Endodermal cell (in vitro differentiated cells): ENCODE measurements around the gene RUNDC3A. TPM values are rescaled to one million over a fixed set of nuclear protein-coding genes. Genes with fewer than 3 reads are reported as not detected.

ENCODE experiments used
- DNase-seq: peaks from one replicate; pipeline ENCODE4 v3.0.0-alpha.2; 2017
- H3K27ac ChIP-seq: 2 replicates; pipeline ENCODE4 v1.5.1; 2013; ENCODE audit warnings: mild to moderate bottlenecking, low read depth, low read length, moderate library complexity
- H3K27me3 ChIP-seq: 2 replicates; pipeline ENCODE4 v1.6.1; 2013; ENCODE audit warnings: mild to moderate bottlenecking, low read length, moderate library complexity; ENCODE audit not compliant: insufficient read depth, control insufficient read depth, poor library complexity, severe bottlenecking
- H3K36me3 ChIP-seq: 2 replicates; pipeline ENCODE4 v1.7.0; 2013; ENCODE audit warnings: mild to moderate bottlenecking, low read length, moderate library complexity; ENCODE audit not compliant: control insufficient read depth, insufficient read depth
- H3K4me1 ChIP-seq: one replicate; pipeline ENCODE4 v1.7.0; 2013; ENCODE audit warnings: low read length; ENCODE audit not compliant: control insufficient read depth, insufficient read depth
- H3K4me3 ChIP-seq: 2 replicates; pipeline ENCODE4 v1.5.1; 2013; ENCODE audit warnings: mild to moderate bottlenecking, low read length, moderate library complexity
- H3K9ac ChIP-seq: 2 replicates; pipeline ENCODE4 v1.6.1; 2013; ENCODE audit warnings: mild to moderate bottlenecking, low read length, moderate library complexity; ENCODE audit not compliant: poor library complexity, severe bottlenecking; ENCODE audit errors: extremely low read depth
- H3K9me3 ChIP-seq: 2 replicates; pipeline ENCODE4 v1.6.1; 2013; ENCODE audit warnings: mild to moderate bottlenecking, low read length, moderate library complexity; ENCODE audit not compliant: control insufficient read depth
- H3K27ac Mint-ChIP-seq: 2 replicates; pipeline ENCODE4 v1.8.0; 2020; ENCODE audit warnings: mixed read lengths
- H3K27me3 Mint-ChIP-seq: 2 replicates; pipeline ENCODE4 v1.8.0; 2021; ENCODE audit warnings: mild to moderate bottlenecking, mixed read lengths; ENCODE audit not compliant: insufficient read depth
- H3K36me3 Mint-ChIP-seq: 2 replicates; pipeline ENCODE4 v1.8.0; 2020; ENCODE audit warnings: low read depth, mixed read lengths
- H3K4me1 Mint-ChIP-seq: 2 replicates; pipeline ENCODE4 v1.8.0; 2020; ENCODE audit warnings: mixed read lengths
- H3K4me3 Mint-ChIP-seq: 2 replicates; pipeline ENCODE4 v1.8.0; 2020; ENCODE audit warnings: mild to moderate bottlenecking, moderate library complexity, mixed read lengths
- H3K9me3 Mint-ChIP-seq: 2 replicates; pipeline ENCODE4 v1.8.0; 2020; ENCODE audit warnings: mild to moderate bottlenecking, mixed read lengths
- WGBS, 2 experiments: methylation state at CpG; one replicate each; pipeline versions ENCODE4 v1.1.5 to v1.1.7; 2013; ENCODE audit warnings: missing lambda C conversion rate in 2 of 2, mixed read lengths in 1 of 2; ENCODE audit not compliant: insufficient coverage in 1 of 2, insufficient read length in 1 of 2; 5-methylcytosine and 5-hydroxymethylcytosine counted together
- total RNA-seq, 2 donors: library from RNA; stranded (reverse); fragmentation: NEBNext Ultra II Directional in 1 of 2; extraction: Animal tissue kit (Norgen Biotek cat#: 25700) in 1 of 2; gene quantifications; 2 replicates in 1 of 2; 3 replicates in 1 of 2; pipeline ENCODE4 v1.2.1, GENCODE V29; 2021
- TF ChIP-seq, protein P1 (sequence below): fragments of 200-600 bp; sonication (generic); conservative IDR thresholded peaks from 2 replicates; pipeline ENCODE4 v1.5.0; 2021; ENCODE audit warnings: antibody characterized with exemption, mild to moderate bottlenecking

Gene RUNDC3A
- total RNA-seq, 2 donors from 2014 or later = 1.0 to 2.1 TPM

GRCh38 chr17:44353672-44354331, 45.4 kb downstream of the RUNDC3A start:
- H3K4me3 ChIP-seq = no peak overlapping the region

GRCh38 chr17:44354582-44355561, 46.5 kb downstream of the RUNDC3A start:
- WGBS, 2 experiments = 46 to 59% methylated on average over 25 to 77 of the region's 77 CpGs
- H3K9me3 Mint-ChIP-seq = no peaks in the 10 kb centered on the region

More at GRCh38 chr17:44353672-44354331, 45.4 kb downstream of the RUNDC3A start:
- Histone ChIP-seq H3K27me3 (no peaks in the 10 kb centered on the region), H3K36me3 (peaks cover 38% of the 10 kb centered on the region), H3K4me1 (no peaks in the 10 kb centered on the region), H3K27ac (no peak overlapping the region), H3K9me3 (no peaks in the 10 kb centered on the region), H3K9ac (no peak overlapping the region)
- H3K9me3 Mint-ChIP-seq = no peaks in the 10 kb centered on the region
- H3K4me3 Mint-ChIP-seq = peak overlapping the region; percentile 38
- WGBS, 2 experiments = 32 to 44% methylated on average over 50 to 98 of the region's 98 CpGs
- DNase-seq = peak; percentile 83
- H3K27ac Mint-ChIP-seq = no peak overlapping the region
- H3K36me3 Mint-ChIP-seq = peaks cover 21% of the 10 kb centered on the region
- no peaks in the 10 kb centered on the region for H3K4me1 Mint-ChIP-seq
- TF ChIP-seq, protein P1, sequence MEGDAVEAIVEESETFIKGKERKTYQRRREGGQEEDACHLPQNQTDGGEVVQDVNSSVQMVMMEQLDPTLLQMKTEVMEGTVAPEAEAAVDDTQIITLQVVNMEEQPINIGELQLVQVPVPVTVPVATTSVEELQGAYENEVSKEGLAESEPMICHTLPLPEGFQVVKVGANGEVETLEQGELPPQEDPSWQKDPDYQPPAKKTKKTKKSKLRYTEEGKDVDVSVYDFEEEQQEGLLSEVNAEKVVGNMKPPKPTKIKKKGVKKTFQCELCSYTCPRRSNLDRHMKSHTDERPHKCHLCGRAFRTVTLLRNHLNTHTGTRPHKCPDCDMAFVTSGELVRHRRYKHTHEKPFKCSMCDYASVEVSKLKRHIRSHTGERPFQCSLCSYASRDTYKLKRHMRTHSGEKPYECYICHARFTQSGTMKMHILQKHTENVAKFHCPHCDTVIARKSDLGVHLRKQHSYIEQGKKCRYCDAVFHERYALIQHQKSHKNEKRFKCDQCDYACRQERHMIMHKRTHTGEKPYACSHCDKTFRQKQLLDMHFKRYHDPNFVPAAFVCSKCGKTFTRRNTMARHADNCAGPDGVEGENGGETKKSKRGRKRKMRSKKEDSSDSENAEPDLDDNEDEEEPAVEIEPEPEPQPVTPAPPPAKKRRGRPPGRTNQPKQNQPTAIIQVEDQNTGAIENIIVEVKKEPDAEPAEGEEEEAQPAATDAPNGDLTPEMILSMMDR = no peak
- peaks cover 3% of the 10 kb centered on the region for H3K27me3 Mint-ChIP-seq

GRCh38 chr17:44355642-44356099, 47.3 kb downstream of the RUNDC3A start:
- no peaks in the 10 kb centered on the region for H3K4me1 ChIP-seq
- 89 to 94% methylated on average over 5 to 17 of the region's 17 CpGs for WGBS, 2 experiments

More at GRCh38 chr17:44354582-44355561, 46.5 kb downstream of the RUNDC3A start:
- Histone ChIP-seq H3K9me3 (no peaks in the 10 kb centered on the region), H3K4me3 (no peak overlapping the region), H3K36me3 (peaks cover 45% of the 10 kb centered on the region), H3K27me3 (no peaks in the 10 kb centered on the region), H3K9ac (no peak overlapping the region), H3K27ac (no peak overlapping the region), H3K4me1 (no peaks in the 10 kb centered on the region)
- Mint-ChIP-seq H3K27ac (no peak overlapping the region), H3K27me3 (peaks cover 3% of the 10 kb centered on the region), H3K4me1 (no peaks in the 10 kb centered on the region), H3K4me3 (peak overlapping the region; percentile 38), H3K36me3 (peaks cover 25% of the 10 kb centered on the region)
- TF ChIP-seq, protein P1 = peak; percentile 87
- peak; percentile 96 for DNase-seq

More at GRCh38 chr17:44355642-44356099, 47.3 kb downstream of the RUNDC3A start:
- Histone ChIP-seq H3K9ac (no peak overlapping the region), H3K27ac (no peak overlapping the region), H3K27me3 (no peaks in the 10 kb centered on the region), H3K36me3 (peaks cover 51% of the 10 kb centered on the region), H3K9me3 (no peaks in the 10 kb centered on the region), H3K4me3 (no peak overlapping the region)
- Mint-ChIP-seq H3K27me3 (peaks cover 3% of the 10 kb centered on the region), H3K27ac (no peak overlapping the region), H3K9me3 (no peaks in the 10 kb centered on the region), H3K4me1 (peaks cover 4% of the 10 kb centered on the region), H3K36me3 (peaks cover 27% of the 10 kb centered on the region), H3K4me3 (no peak overlapping the region)
- DNase-seq = peak; percentile 51
- TF ChIP-seq, protein P1 = no peak
